Activated CD8-positive, alpha-beta memory T cell treated with anti-CD3 and anti-CD28 coated beads, Interleukin-2, amount 10 ng/mL, durations not matched to agents 7 days and 5 days (primary cell): ENCODE data around the gene MROH7. TPM values are rescaled to one million over a fixed set of nuclear protein-coding genes. Genes with fewer than 3 reads are reported as not detected.

Source experiments
- ATAC-seq: fragments of 150-1000 bp; cut with Tn5 transposase; one replicate; pipeline ENCODE4 v1.10.0; 2021; ENCODE audit warnings: moderate library complexity
- CTCF ChIA-PET: fragments of 350-600 bp; sonication (Branson Sonifier 250); formaldehyde crosslinking; loops from one replicate; lab custom pipeline; 2021; ENCODE audit warnings: antibody characterized with exemption; lab: Charles Lee
- DNase-seq: peaks from one replicate; pipeline ENCODE4 v3.0.0-alpha.2; 2020
- H3K27ac Mint-ChIP-seq: one replicate; pipeline ENCODE4 v1.8.0; 2021; ENCODE audit warnings: mild to moderate bottlenecking, mixed read lengths
- H3K27me3 Mint-ChIP-seq: one replicate; pipeline ENCODE4 v1.8.0; 2021; ENCODE audit warnings: mixed read lengths
- H3K36me3 Mint-ChIP-seq: one replicate; pipeline ENCODE4 v1.8.0; 2021; ENCODE audit warnings: mild to moderate bottlenecking, mixed read lengths
- H3K4me1 Mint-ChIP-seq: one replicate; pipeline ENCODE4 v1.8.0; 2021; ENCODE audit warnings: mixed read lengths
- H3K4me3 Mint-ChIP-seq: one replicate; pipeline ENCODE4 v1.8.0; 2021; ENCODE audit warnings: mild to moderate bottlenecking, moderate library complexity, mixed read lengths
- H3K9me3 Mint-ChIP-seq: one replicate; pipeline ENCODE4 v1.8.0; 2022; ENCODE audit warnings: low read depth, mixed read lengths
- total RNA-seq, 2 experiments: library from RNA; stranded (reverse); gene quantifications; one replicate each; pipeline ENCODE4 v1.2.3, GENCODE V29; 2021

MROH7 gene
- total RNA-seq, 2 experiments from 2014 or later, result not detected

GRCh38 chr1:54604572-54605370 lies 36.8 kb upstream of the MROH7 start:
- no peaks in the 10 kb centered on the region for H3K27me3 Mint-ChIP-seq
- no peak overlapping the region for H3K27ac Mint-ChIP-seq
- peak; percentile 82 for ATAC-seq
- CTCF ChIA-PET, result no interaction called here
- H3K4me3 Mint-ChIP-seq, result no peak overlapping the region
- peaks cover 13% of the 10 kb centered on the region for H3K4me1 Mint-ChIP-seq
- DNase-seq, result peak; percentile 69
- H3K9me3 Mint-ChIP-seq, result no peaks in the 10 kb centered on the region
- H3K36me3 Mint-ChIP-seq, result no peaks in the 10 kb centered on the region

- Mint-ChIP-seq H3K4me3 (no peak overlapping the region), H3K9me3 (no peaks in the 10 kb centered on the region), H3K4me1 (peaks cover 13% of the 10 kb centered on the region), H3K36me3 (no peaks in the 10 kb centered on the region), H3K27ac (no peak overlapping the region), H3K27me3 (no peaks in the 10 kb centered on the region)
- CTCF ChIA-PET, result interaction anchor here (0.6 kb wide), 1 partner anchor 23 kb away, joined by 4 read pairs; no protein-coding TSS in a partner anchor
- ATAC-seq (no peak), DNase-seq (no peak)
Measured at GRCh38 chr1:54606096-54606989, 35.2 kb upstream of the MROH7 start.

DNA sequence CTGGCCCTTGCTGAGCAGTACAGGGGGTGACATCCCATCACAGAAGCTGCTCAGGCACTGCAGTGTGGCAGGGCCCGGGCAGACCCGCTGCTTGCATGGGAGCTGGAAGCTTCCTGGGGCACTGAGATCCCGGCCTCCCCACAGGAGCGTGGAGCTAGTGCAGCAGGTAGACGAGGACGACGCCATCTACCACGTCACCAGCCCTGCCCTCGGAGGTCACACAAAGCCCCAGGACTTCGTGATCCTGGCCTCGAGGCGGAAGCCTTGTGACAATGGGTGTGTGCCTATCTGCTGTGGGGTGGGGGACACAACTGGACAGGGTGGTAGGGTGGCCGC lies 34.6 kb upstream of the MROH7 start:
- DNase-seq, result no peak
- H3K4me1 Mint-ChIP-seq, result peaks cover 13% of the 10 kb centered on the region
- no peaks in the 10 kb centered on the region for H3K36me3 Mint-ChIP-seq
- H3K9me3 Mint-ChIP-seq, result no peaks in the 10 kb centered on the region
- CTCF ChIA-PET, result interaction anchor here (0.6 kb wide), 1 partner anchor 22 kb away, joined by 4 read pairs; no protein-coding TSS in a partner anchor
- no peak overlapping the region for H3K27ac Mint-ChIP-seq
- no peak for ATAC-seq
- no peak overlapping the region for H3K4me3 Mint-ChIP-seq
- H3K27me3 Mint-ChIP-seq, result no peaks in the 10 kb centered on the region

DNA sequence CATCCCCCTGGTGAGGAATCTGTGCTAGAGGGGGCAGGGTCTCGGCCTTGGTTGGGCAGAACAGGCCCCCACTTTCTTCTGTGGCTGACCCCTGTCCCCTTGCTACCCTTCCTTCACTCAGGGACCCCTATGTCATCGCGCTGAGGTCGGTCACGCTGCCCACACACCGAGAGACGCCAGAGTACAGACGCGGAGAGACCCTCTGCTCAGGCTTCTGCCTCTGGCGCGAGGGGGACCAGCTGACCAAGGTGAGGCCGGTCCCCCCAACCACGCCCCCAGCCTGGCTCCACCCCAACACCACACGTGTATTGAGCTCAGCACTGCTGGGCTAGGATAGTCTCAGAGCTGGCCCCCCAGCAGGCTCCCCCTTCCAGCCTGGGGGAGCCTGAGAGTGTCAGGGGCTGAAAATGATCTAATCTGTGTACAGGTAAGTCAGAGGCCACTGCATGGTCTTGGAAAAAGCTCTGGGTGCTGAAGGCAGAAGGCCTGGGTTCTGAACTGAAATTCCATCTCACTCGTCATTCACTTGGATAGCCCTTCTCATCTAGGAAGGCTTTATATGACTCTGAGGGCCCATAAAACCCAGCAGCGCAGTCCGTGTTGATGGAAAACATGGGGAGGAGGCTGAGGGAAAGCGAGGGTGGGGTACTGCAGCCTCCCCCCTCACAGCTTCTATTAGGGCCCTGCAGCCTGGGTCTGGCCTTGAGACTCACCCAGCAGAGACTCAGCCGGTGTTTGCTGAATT lies 33.6 kb upstream of the MROH7 start:
- Mint-ChIP-seq H3K36me3 (no peaks in the 10 kb centered on the region), H3K4me3 (no peak overlapping the region), H3K4me1 (peaks cover 13% of the 10 kb centered on the region), H3K9me3 (no peaks in the 10 kb centered on the region), H3K27me3 (no peaks in the 10 kb centered on the region), H3K27ac (no peak overlapping the region)
- ATAC-seq (no peak), DNase-seq (no peak)
- CTCF ChIA-PET, result no interaction called here

- Mint-ChIP-seq H3K27me3 (no peaks in the 10 kb centered on the region), H3K27ac (no peak overlapping the region), H3K4me1 (peaks cover 13% of the 10 kb centered on the region), H3K9me3 (no peaks in the 10 kb centered on the region), H3K36me3 (no peaks in the 10 kb centered on the region), H3K4me3 (no peak overlapping the region)
- no peak for DNase-seq
- CTCF ChIA-PET, result no interaction called here
- no peak for ATAC-seq
Measured at GRCh38 chr1:54608566-54609230, 32.9 kb upstream of the MROH7 start.

DNA sequence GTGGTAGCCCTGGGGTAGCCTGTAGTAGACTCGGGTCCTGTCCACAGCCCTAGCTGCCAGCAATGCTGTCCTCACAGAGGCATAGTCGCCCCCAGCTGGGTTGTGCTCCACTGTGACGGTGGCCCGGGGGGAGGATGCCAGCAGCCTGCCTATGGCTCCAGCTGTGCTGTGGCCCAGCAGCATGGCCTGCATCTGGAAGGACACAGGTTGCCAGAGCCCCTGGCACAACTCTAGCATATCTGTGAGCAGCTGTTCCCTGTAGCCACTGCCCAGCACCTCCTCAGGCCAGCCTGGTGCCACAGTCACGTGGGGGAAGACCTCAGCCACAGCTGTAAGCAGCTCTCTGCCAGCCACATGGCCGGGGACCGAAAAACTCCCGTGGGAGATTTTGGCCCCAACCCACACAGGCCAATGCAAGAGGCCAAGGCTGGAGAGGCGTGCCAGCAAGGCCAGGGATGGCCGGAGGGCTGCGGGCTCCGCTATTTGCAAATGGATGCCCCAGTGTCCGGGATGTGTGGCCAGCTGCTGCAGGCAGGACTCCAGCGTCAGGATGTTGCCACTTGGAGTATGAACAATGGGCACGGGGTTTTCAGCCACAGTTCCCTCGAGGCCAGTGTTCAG lies 32.2 kb upstream of the MROH7 start:
- H3K4me1 Mint-ChIP-seq, result peaks cover 10% of the 10 kb centered on the region
- DNase-seq, result no peak
- H3K9me3 Mint-ChIP-seq, result no peaks in the 10 kb centered on the region
- no peak overlapping the region for H3K4me3 Mint-ChIP-seq
- ATAC-seq, result no peak
- no peaks in the 10 kb centered on the region for H3K27me3 Mint-ChIP-seq
- H3K27ac Mint-ChIP-seq, result no peak overlapping the region
- CTCF ChIA-PET, result no interaction called here
- no peaks in the 10 kb centered on the region for H3K36me3 Mint-ChIP-seq

GRCh38 chr1:54610048-54610447 lies 31.5 kb upstream of the MROH7 start:
- H3K4me3 Mint-ChIP-seq, result no peak overlapping the region
- H3K36me3 Mint-ChIP-seq, result no peaks in the 10 kb centered on the region
- no peak for DNase-seq
- CTCF ChIA-PET, result interaction anchor here (0.6 kb wide), 1 partner anchor 42 kb away, joined by 3 read pairs; no protein-coding TSS in a partner anchor
- ATAC-seq, result no peak
- H3K27me3 Mint-ChIP-seq, result no peaks in the 10 kb centered on the region
- peaks cover 4% of the 10 kb centered on the region for H3K4me1 Mint-ChIP-seq
- H3K9me3 Mint-ChIP-seq, result no peaks in the 10 kb centered on the region
- no peak overlapping the region for H3K27ac Mint-ChIP-seq

GRCh38 chr1:54610601-54611580 lies 30.7 kb upstream of the MROH7 start:
- no peaks in the 10 kb centered on the region for H3K9me3 Mint-ChIP-seq

GRCh38 chr1:54611621-54612020 lies 30.0 kb upstream of the MROH7 start:
- Mint-ChIP-seq H3K27ac (no peak overlapping the region), H3K9me3 (no peaks in the 10 kb centered on the region), H3K27me3 (no peaks in the 10 kb centered on the region), H3K4me1 (no peaks in the 10 kb centered on the region), H3K36me3 (no peaks in the 10 kb centered on the region), H3K4me3 (no peak overlapping the region)
- CTCF ChIA-PET, result no interaction called here
- ATAC-seq (no peak), DNase-seq (no peak)

More at GRCh38 chr1:54610601-54611580, 30.7 kb upstream of the MROH7 start:
- H3K4me3 Mint-ChIP-seq, result no peak overlapping the region
- H3K36me3 Mint-ChIP-seq, result no peaks in the 10 kb centered on the region
- H3K27ac Mint-ChIP-seq, result no peak overlapping the region
- DNase-seq (no peak), ATAC-seq (no peak)
- no peaks in the 10 kb centered on the region for H3K27me3 Mint-ChIP-seq
- H3K4me1 Mint-ChIP-seq, result no peaks in the 10 kb centered on the region
- CTCF ChIA-PET, result interaction anchor here (0.6 kb wide), 1 partner anchor 42 kb away, joined by 3 read pairs; no protein-coding TSS in a partner anchor

DNA sequence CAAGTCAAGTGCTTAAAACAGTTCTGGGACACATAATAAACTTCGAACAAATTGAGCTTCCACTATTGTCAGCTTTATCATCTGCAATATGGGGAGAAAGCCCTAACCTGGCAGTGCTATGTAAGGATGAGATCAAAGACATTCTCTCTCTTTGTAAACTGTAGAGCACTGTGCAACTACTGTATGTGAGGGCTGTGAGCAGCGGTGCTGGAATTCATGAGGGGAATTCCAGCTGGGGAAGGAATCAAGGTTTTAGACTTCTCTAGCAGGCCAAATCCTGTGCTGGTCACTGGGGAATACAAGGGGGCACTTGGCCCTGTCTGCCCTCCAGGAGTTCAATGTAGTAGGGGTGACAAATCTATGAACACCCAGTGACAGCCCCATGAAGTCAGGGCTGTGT lies 27.6 kb upstream of the MROH7 start:
- no peak for DNase-seq
- CTCF ChIA-PET, result no interaction called here
- Mint-ChIP-seq H3K27ac (no peak overlapping the region), H3K9me3 (no peaks in the 10 kb centered on the region), H3K36me3 (no peaks in the 10 kb centered on the region), H3K27me3 (no peaks in the 10 kb centered on the region), H3K4me3 (no peak overlapping the region), H3K4me1 (no peaks in the 10 kb centered on the region)
- no peak for ATAC-seq

DNA sequence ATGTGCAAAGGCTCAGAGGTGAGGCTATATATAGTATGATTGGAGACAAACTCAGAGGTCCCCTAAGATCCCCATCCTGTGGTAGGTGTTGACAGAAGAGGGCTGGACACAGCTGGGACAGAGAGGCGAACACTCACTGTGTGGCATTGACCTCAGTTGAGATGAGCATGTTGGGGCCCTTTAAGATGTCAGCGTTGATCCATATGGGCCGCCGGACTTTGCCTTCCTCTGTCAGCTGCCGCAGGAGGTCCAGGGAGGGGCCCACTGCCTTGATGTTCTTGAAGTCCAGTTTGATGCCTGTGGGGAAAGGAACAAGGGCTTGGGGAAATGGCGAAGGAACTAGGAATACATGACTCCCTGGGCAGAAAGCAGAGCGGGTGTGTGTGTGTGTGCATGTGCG lies 27.0 kb upstream of the MROH7 start:
- no peak overlapping the region for H3K27ac Mint-ChIP-seq
- no peaks in the 10 kb centered on the region for H3K4me1 Mint-ChIP-seq
- ATAC-seq (no peak), DNase-seq (no peak)
- no peak overlapping the region for H3K4me3 Mint-ChIP-seq
- no peaks in the 10 kb centered on the region for H3K27me3 Mint-ChIP-seq
- H3K36me3 Mint-ChIP-seq, result no peaks in the 10 kb centered on the region
- H3K9me3 Mint-ChIP-seq, result no peaks in the 10 kb centered on the region
- CTCF ChIA-PET, result no interaction called here
